Fibroblast of skin of left biceps (primary cell): ENCODE results near the gene RRH.
"Not testable (repeated sequence)": the region's sequence is repeated elsewhere in the genome, so short reads cannot be mapped to it uniquely, and the experiment has no call there.

Source experiments
- DNase-seq, 2 experiments: peaks; one replicate each; pipeline ENCODE4 v3.0.0-alpha.2; 2013; ENCODE audit warnings: low read depth in 2 of 2

The RRH gene

GRCh38 chr4:109846395-109847098 is 18.8 kb downstream of the RRH start:
- no peak for DNase-seq

GRCh38 chr4:109847896-109848442 is 20.2 kb downstream of the RRH start, which contains the start of gene LRIT3:
LRIT3 (plus strand) TSS chr4:109848107; CDS start chr4:109848202, 95 bp downstream.
- DNase-seq: no peak

GRCh38 chr4:109848501-109848900 is 20.7 kb downstream of the RRH start:
- no peak for DNase-seq

DNA sequence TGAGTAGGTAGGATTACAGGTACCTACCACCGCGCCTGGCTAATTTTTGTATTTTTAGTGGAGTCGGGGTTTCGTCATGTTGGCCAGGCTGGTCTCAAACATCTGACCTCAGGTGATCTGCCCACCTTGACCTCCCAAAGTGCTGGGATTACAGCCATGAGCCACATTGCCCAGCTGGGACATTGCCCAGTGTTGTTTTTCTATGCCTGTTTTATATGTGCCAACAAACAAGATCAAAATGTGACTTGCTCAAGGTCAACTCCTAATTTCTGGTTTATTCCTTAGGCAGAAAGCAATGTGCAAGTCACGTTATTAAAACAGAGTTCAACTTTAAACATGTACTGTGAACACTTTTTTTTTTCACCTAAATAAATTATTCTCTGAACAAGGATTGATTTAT is 22.8 kb downstream of the RRH start:
- no peak for DNase-seq

DNA sequence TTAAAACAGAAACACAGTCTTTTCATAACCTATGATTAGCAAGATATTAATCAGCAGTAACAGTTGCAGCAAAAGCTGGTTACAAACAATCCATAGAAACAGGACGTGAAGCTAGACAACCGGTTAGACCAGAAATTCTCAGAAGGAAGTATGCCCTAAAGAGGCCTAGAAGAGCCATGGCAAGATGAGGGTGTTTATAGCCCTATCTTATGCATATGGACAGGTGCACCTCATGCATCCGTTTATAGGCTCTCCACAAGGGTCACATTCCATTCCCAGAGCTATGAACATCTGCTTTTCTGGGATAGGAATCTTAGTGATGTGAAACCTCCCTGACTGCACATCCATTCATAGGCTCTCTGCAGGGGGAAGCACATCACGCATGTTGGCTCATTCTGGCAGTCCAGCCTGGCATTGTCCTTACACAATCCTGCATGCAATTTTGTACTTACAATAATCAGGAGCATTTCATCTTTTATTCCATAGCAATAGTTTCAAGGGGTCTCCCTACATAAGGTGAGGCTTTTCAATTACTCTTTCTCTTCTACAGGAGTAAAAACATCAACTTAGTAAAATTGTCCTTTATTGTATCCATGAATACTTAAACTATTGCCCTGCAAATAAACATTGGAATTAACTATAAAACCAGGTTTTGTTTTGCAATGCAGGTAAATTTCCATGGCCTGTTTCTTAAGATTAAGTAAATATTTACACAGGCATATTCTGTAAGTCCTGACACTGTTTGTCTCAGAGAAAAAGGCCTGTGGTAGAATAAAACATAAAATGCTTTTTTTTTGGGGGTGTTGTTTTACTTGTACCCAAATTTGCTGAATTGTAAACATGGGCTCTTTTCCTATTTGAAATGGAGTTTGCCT is 31.9 kb downstream of the RRH start:
- DNase-seq: not testable (repeated sequence)

DNA sequence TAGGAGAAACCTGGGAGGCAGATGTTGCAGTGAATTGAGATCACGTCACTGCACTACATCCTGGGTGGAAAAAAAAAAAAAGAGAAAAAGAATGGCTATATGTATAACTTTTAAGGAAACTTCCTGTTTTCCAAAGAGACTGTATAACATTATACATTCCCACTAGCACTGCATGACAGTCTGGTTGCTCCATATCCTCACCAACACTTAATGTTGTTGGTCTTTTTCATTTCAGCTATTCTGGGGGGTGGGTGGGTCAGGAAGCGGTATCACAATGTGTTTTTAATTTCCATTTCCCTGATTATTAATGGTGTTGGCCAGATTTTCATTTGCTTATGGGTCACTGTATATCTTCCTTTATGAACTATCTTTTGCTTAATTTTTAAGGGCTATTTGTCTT is 33.5 kb downstream of the RRH start:
- no peak for DNase-seq

DNA sequence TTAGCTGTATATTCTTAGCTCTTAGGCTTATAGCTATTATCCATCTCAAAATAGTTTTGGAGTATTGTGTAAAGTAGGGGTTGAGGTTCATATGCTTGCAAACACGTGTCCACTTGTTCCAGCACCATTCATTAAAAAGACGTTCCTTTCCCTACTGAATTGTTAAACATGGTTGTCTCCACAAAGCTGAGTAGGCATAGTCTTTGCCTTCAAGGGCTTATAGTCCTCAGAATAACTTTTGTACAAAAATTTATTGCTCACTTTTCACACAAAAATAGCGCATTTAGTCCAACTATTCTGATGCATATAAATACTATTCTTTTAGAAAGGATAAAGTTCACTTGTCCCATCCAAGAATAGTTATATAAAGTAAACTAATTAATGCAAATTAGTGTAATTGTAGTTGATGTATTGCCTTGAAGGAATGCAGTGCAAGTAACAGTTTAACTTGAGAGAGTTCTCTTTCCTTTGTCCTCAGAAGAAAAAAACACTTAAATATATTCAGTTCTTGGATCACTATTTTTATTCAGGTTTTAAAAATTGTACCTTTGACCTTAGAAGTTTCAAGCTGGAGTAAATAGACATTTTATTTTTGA is 34.2 kb downstream of the RRH start:
- no peak for DNase-seq

DNA sequence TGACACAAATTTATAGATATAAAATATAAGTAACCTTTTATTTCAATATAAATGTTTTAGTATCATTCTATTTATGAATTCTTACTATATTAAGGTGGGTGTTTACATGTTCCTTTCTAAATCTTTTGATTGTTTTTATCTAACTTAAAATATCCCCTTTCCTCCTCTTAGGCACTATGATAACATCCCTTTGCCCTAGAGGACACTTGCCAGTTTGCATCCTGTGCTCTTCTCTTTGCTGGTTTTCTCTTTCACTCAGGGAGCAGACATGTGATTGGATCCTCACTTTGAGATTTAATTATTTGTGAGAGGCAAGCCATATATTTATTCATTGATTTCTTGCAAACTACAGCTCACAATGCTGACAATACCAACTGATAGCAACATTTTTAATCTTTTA is 36.4 kb downstream of the RRH start:
- DNase-seq: no peak

GRCh38 chr4:109870061-109870460 is 42.3 kb downstream of the RRH start:
- no peak for DNase-seq

GRCh38 chr4:109872065-109872464 is 44.3 kb downstream of the RRH start:
- no peak for DNase-seq

- DNase-seq: no peak
Observed at GRCh38 chr4:109872950-109873656, 45.3 kb downstream of the RRH start.

GRCh38 chr4:109873791-109874514 is 46.2 kb downstream of the RRH start:
- DNase-seq: peak in 1 of 2 experiments; percentile 1

DNA sequence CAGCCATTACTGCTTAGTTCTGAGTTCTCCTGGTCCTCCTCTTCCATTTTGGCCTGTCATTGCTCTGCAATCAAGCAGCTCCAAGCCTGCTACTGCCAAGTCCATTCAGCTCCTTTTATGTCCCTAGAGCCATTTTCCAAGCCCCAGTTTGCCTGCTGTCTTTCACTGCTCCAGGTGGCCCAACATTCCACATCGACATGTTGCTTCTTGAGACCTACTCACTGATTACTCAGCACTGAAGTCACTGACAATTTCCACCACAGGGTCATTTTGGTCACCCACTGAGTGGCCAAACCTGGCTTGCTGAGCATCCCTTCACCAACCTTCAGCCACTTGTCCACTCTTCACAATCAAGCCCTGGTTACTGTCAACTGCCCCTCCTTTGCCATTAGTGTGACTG is 47.3 kb downstream of the RRH start:
- DNase-seq: no peak

DNA sequence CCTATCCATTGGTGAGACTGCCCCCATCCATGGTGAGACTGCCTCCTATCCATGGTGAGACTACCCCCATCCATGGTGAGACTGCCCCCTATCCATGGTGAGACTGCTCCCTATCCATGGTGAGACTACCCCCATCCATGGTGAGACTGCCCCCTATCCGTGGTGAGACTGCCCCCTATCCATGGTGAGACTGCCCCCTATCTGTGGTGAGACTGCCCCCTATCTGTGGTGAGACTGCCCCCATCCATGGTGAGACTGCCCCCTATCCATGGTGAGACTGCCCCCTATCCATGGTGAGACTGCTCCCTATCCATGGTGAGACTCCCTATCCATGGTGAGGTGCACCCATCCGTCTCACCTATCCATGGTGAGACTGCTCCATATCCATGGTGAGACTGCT is 47.8 kb downstream of the RRH start:
- DNase-seq: not testable (repeated sequence)

DNA sequence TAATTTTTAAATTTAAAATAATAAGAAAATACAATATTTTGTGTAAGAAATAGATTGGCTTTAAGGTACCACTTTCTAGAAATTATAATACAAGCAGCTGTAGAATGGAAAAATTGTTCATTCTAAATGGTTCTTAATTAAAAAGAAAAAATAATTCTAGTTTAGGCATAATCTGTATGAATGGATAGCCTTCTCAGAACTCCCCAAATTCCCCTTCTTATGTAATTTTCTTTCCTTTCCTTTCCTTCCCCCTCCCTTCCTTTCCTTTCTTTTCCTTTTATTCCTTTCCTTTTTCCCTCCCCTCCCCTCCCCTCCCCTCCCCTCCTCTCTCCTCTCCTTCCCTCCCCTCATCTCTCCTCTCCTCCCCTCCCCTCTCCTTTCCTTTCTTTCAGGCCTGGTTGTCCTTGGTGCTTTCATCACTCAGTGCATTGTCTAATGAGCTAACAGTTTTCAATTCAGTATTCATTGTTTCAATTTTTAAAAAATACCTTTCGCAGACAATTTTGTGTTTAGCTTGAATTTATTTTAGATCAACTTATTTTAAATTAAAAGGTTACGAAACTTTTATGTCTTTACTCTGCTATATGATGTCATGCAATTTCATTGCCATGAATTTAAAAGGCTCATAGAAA is 49.0 kb downstream of the RRH start:
- no peak for DNase-seq

DNA sequence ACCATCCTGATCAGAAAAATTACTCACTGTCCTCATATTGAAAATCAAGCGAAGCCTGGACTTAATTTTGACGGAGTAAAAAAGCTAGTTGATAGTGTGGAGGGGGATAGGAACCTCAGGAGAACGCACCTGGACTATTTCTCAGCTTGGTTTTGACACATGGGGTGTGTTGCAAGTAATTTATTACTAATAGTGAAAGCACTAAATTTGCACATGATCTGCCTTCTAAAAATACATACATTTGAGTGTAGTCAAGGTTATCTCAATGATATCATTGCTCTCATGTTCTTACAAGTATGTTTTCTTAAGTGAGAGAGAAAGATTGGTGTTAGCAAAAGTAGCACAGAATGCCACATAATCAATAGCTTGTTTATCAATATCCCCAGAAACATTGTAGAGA is 49.6 kb downstream of the RRH start:
- DNase-seq: no peak

DNA sequence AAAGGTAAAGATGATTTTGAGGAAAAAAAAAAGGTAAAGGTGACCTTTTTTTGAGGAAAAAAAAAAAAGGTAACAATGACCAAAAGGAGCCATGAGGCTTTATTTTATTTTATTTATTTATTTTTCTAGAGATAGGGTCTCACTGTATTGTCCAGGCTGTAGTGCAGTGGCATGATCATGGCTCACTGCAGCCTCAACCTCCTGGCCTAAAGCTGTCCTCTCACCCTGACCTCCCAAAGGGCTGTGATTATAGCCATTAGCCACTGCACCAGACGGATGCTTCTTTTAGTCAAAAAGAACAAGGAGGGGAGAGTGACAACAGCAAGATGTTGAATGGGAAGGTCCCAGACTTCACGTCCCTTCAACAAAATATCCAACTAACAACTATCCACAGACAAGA is 50.6 kb downstream of the RRH start:
- DNase-seq: no peak

DNA sequence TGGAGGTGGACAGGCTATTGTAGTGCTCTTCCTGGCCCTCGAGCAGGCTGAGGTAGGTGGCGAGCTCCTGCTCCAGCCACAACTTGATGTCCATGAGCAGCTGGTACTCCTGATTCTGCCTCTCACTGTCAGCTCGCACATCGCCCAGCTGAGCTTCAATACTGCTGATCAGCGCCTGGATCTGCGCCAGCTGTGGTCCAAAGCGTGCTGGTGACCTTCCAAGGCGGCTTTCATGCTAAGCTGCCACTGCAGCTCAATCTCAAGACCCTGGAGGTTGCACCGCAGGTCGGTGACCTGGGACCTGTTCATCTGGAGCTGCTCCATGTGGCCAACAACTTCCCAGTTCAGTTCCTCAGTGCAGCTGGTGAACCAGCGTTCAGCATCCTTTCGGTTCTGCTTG is 51.3 kb downstream of the RRH start:
- no peak for DNase-seq

- DNase-seq: no peak
Observed at GRCh38 chr4:109879636-109880314, 52.0 kb downstream of the RRH start.

DNA sequence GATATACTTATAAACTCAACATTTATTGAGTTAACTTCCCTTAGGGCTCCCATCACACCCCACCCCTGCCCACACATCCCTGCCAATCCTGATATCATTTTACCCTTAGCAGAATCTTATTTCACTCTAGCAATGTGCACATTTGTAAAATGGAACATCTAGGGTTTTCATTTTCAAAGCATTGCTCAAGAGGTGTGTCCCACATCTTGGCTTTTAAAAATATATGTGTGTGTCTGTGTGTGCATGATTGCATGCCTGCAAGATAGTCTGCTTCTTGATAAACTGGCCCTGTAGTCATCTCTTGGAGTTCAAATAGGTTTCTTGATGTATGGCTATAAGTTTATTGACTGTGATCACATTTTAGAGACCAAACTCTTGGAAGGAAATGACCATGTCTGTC is 58.5 kb downstream of the RRH start:
- DNase-seq: no peak
